ENCODE results near the gene CT55. TPM values are rescaled to one million over a fixed set of nuclear protein-coding genes. Genes with fewer than 3 reads are reported as not detected.

Gene CT55
- total and polyA plus RNA-seq, 2 experiments from 2014 or later: not detected

GRCh38 chrX:135114392-135114791 lies 56.8 kb downstream of the CT55 start (continued):
- no peak for TF ChIP-seq ZNF462 (CRISPR knock-in tag; IDR thresholded peaks at IDR 0.05)
- TF ChIP-seq ZNF114 (CRISPR knock-in tag; IDR thresholded peaks at IDR 0.05): no peak
- no peak for TF ChIP-seq JUNB (IDR thresholded peaks at IDR 0.05; ENCODE audit: unreplicated experiment)

- no peak overlapping the region for H3K27ac ChIP-seq (ENCODE audit: low read depth)
- no peaks in the 10 kb centered on the region for H3K9me3 Mint-ChIP-seq
- TF ChIP-seq ZNF462 (CRISPR knock-in tag; IDR thresholded peaks at IDR 0.05) (no peak), ZNF331 (CRISPR knock-in tag; IDR thresholded peaks at IDR 0.05; ENCODE audit: low read depth) (no peak), REST (IDR thresholded peaks at IDR 0.05; ENCODE audit: unreplicated experiment) (no peak), POLR2AphosphoS5 (IDR thresholded peaks at IDR 0.05; ENCODE audit: low read depth) (no peak), ZNF114 (CRISPR knock-in tag; IDR thresholded peaks at IDR 0.05) (no peak), JUNB (IDR thresholded peaks at IDR 0.05; ENCODE audit: unreplicated experiment) (no peak)
Measured at GRCh38 chrX:135112743-135113142, 58.5 kb downstream of the CT55 start.

More at GRCh38 chrX:135112743-135113142, 58.5 kb downstream of the CT55 start:
- Histone ChIP-seq H4K20me1 (replicated peaks; ENCODE audit: insufficient read depth) (no peaks in the 10 kb centered on the region), H3F3A (replicated peaks; ENCODE audit: low read depth) (no peaks in the 10 kb centered on the region), H3K9me2 (ENCODE audit: insufficient read depth) (no peaks in the 10 kb centered on the region), H3K79me2 (replicated peaks; ENCODE audit: insufficient read depth) (no peaks in the 10 kb centered on the region), H3K4me2 (no peak overlapping the region), H2AFZ (peak overlapping the region; percentile 14; the same call in 1 of the 2 replicates), H3K36me3 (ENCODE audit: insufficient read depth) (no peaks in the 10 kb centered on the region), H3K27me3 (ENCODE audit: insufficient read depth) (no peaks in the 10 kb centered on the region), H3K4me3 (no peak overlapping the region), H3K4me1 (ENCODE audit: insufficient read depth) (no peaks in the 10 kb centered on the region)
- Mint-ChIP-seq H3K4me1 (no peaks in the 10 kb centered on the region), H3K36me3 (ENCODE audit: low read depth) (no peaks in the 10 kb centered on the region), H3K27ac (no peak overlapping the region), H3K4me3 (no peak overlapping the region), H3K27me3 (ENCODE audit: insufficient read depth, low read depth, poor library complexity) (no peaks in the 10 kb centered on the region)
- no peak for ATAC-seq
- DNase-seq (ENCODE audit: low spot score): no peak

Measured in GM23338 (cell line).